OCI-LY7 (cell line): ENCODE results near the gene GAGE12D. TPM values are rescaled to one million over a fixed set of nuclear protein-coding genes. Genes with fewer than 3 reads are reported as not detected.
"Not testable (repeated sequence)": the region's sequence is repeated elsewhere in the genome, so short reads cannot be mapped to it uniquely, and the experiment has no call there.

Experiments used
- Bru-seq: library from RNA; stranded (reverse); fragments of 400-500 nt; gene quantifications from one replicate; lab custom pipeline; 2021; lab: Mats Ljungman, UMichigan
- BruChase-seq, 2 experiments: library from RNA; stranded (reverse); fragments of 400-500 nt; gene quantifications; one replicate each; lab custom pipeline; 2021; lab: Mats Ljungman, UMichigan
- BruUV-seq: library from RNA; stranded (reverse); fragments of 400-500 nt; replicated peaks from 2 replicates; lab custom pipeline; 2021; lab: Mats Ljungman, UMichigan
- CTCF ChIA-PET: fragments of 300-600 bp; sonication (Branson Sonifier 250); formaldehyde crosslinking; loops from one replicate; lab custom pipeline; 2022; ENCODE audit warnings: antibody characterized with exemption; ENCODE audit not compliant: unreplicated experiment; lab: Charles Lee
- POLR2A ChIA-PET: fragments of 300-600 bp; sonication (Branson Sonifier 250); formaldehyde crosslinking; loops from one replicate; lab custom pipeline; 2022; ENCODE audit warnings: antibody characterized with exemption; lab: Charles Lee
- DNase-seq: peaks from one replicate; pipeline ENCODE4 v3.0.0-alpha.2; 2015; ENCODE audit warnings: low spot score
- H2AFZ ChIP-seq: fragments of 200-600 bp; sonication (generic), shearing (Covaris generic); 2 replicates; pipeline ENCODE4 v1.6.1; 2014; ENCODE audit warnings: mild to moderate bottlenecking, antibody characterized with exemption, low read length, moderate library complexity
- H3K27ac ChIP-seq: fragments of 200-600 bp; sonication (generic); 2 replicates; pipeline ENCODE4 v1.5.1; 2014; ENCODE audit warnings: mixed run types, low read depth, mild to moderate bottlenecking, moderate library complexity, low read length, inconsistent platforms; ENCODE audit not compliant: poor library complexity, severe bottlenecking
- H3K36me3 ChIP-seq: fragments of 200-600 bp; sonication (generic); 2 replicates; pipeline ENCODE4 v1.6.1; 2014; ENCODE audit warnings: mild to moderate bottlenecking, antibody characterized with exemption, low read length, moderate library complexity, mixed read lengths; ENCODE audit not compliant: insufficient read depth
- H3K4me1 ChIP-seq: fragments of 200-600 bp; sonication (generic); 2 replicates; pipeline ENCODE4 v1.5.1; 2014; ENCODE audit warnings: mild to moderate bottlenecking, low read length; ENCODE audit not compliant: insufficient read depth, poor library complexity, severe bottlenecking
- H3K4me2 ChIP-seq: fragments of 200-600 bp; sonication (generic); 2 replicates; pipeline ENCODE4 v1.6.1; 2014; ENCODE audit warnings: mild to moderate bottlenecking, low read length
- H3K4me3 ChIP-seq: fragments of 200-600 bp; sonication (generic); 2 replicates; pipeline ENCODE4 v1.5.1; 2014; ENCODE audit warnings: mild to moderate bottlenecking, low read depth, low read length; ENCODE audit not compliant: poor library complexity, severe bottlenecking
- H3K79me2 ChIP-seq: fragments of 200-600 bp; sonication (generic); 2 replicates; pipeline ENCODE4 v1.6.1; 2016; ENCODE audit warnings: low read depth, mild to moderate bottlenecking, low read length, moderate library complexity, mixed read lengths; ENCODE audit not compliant: insufficient read depth
- H3K9me2 ChIP-seq: fragments of 200-600 bp; sonication (generic); 2 replicates; pipeline ENCODE4 v1.6.1; 2016; ENCODE audit warnings: mild to moderate bottlenecking, low read length, mixed read lengths; ENCODE audit not compliant: insufficient read depth
- H3K9me3 ChIP-seq: fragments of 200-600 bp; sonication (generic); 2 replicates; pipeline ENCODE4 v1.6.1; 2014; ENCODE audit warnings: mild to moderate bottlenecking, mixed run types, low read length, mixed read lengths
- H4K20me1 ChIP-seq: fragments of 200-600 bp; sonication (generic); 2 replicates; pipeline ENCODE4 v1.6.1; 2014; ENCODE audit warnings: mild to moderate bottlenecking, antibody characterized with exemption, low read length, moderate library complexity, mixed read lengths; ENCODE audit not compliant: insufficient read depth
- intact Hi-C: fragments of 100-400 bp; cut with micrococcal nuclease; formaldehyde crosslinking; loops from one replicate; pipeline ENCODE4 v1.10.0; 2022; ENCODE audit not compliant: unreplicated experiment
- long read RNA-seq: library from polyadenylated mRNA; stranded (forward); transcript quantifications from one replicate; pipeline ENCODE4 v2.0.0, GENCODE V29; 2022
- total RNA-seq, 2 experiments: library from RNA; depleted of rRNA in 1 of 2; stranded (reverse); fragments of >200 nt in 1 of 2; shearing (Covaris generic) in 1 of 2; gene quantifications; 2 replicates each; pipeline ENCODE4 v1.2.3, GENCODE V29; 2014 to 2022

GAGE12D gene, protein sequence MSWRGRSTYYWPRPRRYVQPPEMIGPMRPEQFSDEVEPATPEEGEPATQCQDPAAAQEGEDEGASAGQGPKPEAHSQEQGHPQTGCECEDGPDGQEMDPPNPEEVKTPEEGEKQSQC
- not detected in 2 replicates for total RNA-seq (2014; rRNA removed; shearing (Covaris generic))
- total RNA-seq (2022) = not detected in 2 replicates
- Bru-seq, nascent RNA = not detected
- not detected for BruChase-seq, experiment 1, labeled RNA remaining after a 6-hour chase
- not detected for BruChase-seq, experiment 2, labeled RNA remaining after a 2-hour chase
- long read RNA-seq = 0 reads

DNA sequence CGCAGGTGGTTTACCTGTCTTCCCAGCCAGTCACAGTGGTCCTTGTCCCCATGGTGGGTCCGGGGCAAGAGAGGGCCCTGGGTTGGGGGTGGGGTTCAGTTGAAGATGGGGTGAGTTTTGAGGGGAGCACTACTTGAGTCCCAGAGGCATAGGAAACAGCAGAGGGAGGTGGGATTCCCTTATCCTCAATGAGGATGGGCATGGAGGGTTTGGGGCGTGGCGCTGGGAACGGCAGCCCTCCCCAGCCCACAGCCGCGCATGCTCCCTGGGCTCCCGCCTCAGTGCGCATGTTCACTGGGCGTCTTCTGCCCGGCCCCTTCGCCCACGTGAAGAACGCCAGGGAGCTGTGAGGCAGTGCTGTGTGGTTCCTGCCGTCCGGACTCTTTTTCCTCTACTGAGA is at the start of gene GAGE12D:
TSS of gene GAGE12D (plus strand) at position 301 of the 400 bp plus-strand sequence. CDS start 1,155 bp downstream, outside the sequence.
- CTCF ChIA-PET, H3K27ac ChIP-seq, H3K4me1 ChIP-seq, H3K9me2 ChIP-seq, H3K79me2 ChIP-seq, H3K36me3 ChIP-seq, H4K20me1 ChIP-seq, DNase-seq, intact Hi-C loops, H3K4me2 ChIP-seq, POLR2A ChIA-PET, BruUV-seq, H3K9me3 ChIP-seq, H2AFZ ChIP-seq, H3K4me3 ChIP-seq: not testable (repeated sequence)

DNA sequence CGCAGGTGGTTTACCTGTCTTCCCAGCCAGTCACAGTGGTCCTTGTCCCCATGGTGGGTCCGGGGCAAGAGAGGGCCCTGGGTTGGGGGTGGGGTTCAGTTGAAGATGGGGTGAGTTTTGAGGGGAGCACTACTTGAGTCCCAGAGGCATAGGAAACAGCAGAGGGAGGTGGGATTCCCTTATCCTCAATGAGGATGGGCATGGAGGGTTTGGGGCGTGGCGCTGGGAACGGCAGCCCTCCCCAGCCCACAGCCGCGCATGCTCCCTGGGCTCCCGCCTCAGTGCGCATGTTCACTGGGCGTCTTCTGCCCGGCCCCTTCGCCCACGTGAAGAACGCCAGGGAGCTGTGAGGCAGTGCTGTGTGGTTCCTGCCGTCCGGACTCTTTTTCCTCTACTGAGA is 9.7 kb upstream of the GAGE12D start, which contains the start of gene GAGE12C:
TSS of gene GAGE12C (plus strand) at position 301 of the 400 bp plus-strand sequence. CDS start 1,155 bp downstream, outside the sequence.
- H3K9me2 ChIP-seq, H3K9me3 ChIP-seq, H3K4me3 ChIP-seq, H3K36me3 ChIP-seq, DNase-seq, H3K79me2 ChIP-seq, H3K4me1 ChIP-seq, H3K4me2 ChIP-seq, H4K20me1 ChIP-seq, H3K27ac ChIP-seq, POLR2A ChIA-PET, intact Hi-C loops, CTCF ChIA-PET, H2AFZ ChIP-seq, BruUV-seq: not testable (repeated sequence)

DNA sequence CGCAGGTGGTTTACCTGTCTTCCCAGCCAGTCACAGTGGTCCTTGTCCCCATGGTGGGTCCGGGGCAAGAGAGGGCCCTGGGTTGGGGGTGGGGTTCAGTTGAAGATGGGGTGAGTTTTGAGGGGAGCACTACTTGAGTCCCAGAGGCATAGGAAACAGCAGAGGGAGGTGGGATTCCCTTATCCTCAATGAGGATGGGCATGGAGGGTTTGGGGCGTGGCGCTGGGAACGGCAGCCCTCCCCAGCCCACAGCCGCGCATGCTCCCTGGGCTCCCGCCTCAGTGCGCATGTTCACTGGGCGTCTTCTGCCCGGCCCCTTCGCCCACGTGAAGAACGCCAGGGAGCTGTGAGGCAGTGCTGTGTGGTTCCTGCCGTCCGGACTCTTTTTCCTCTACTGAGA is 9.5 kb downstream of the GAGE12D start, which contains the start of gene GAGE12E:
TSS of gene GAGE12E (plus strand) at position 301 of the 400 bp plus-strand sequence. CDS start 1,155 bp downstream, outside the sequence.
- H3K9me3 ChIP-seq, CTCF ChIA-PET, H3K9me2 ChIP-seq, H2AFZ ChIP-seq, H3K4me1 ChIP-seq, H3K27ac ChIP-seq, H3K4me2 ChIP-seq, BruUV-seq, POLR2A ChIA-PET, H4K20me1 ChIP-seq, H3K79me2 ChIP-seq, DNase-seq, H3K4me3 ChIP-seq, H3K36me3 ChIP-seq, intact Hi-C loops: not testable (repeated sequence)

DNA sequence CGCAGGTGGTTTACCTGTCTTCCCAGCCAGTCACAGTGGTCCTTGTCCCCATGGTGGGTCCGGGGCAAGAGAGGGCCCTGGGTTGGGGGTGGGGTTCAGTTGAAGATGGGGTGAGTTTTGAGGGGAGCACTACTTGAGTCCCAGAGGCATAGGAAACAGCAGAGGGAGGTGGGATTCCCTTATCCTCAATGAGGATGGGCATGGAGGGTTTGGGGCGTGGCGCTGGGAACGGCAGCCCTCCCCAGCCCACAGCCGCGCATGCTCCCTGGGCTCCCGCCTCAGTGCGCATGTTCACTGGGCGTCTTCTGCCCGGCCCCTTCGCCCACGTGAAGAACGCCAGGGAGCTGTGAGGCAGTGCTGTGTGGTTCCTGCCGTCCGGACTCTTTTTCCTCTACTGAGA is 19.0 kb downstream of the GAGE12D start, which contains the start of gene GAGE12F:
TSS of gene GAGE12F (plus strand) at position 301 of the 400 bp plus-strand sequence. CDS start 1,155 bp downstream, outside the sequence.
- BruUV-seq, DNase-seq, H3K4me1 ChIP-seq, H3K36me3 ChIP-seq, CTCF ChIA-PET, H2AFZ ChIP-seq, H3K9me3 ChIP-seq, H3K4me3 ChIP-seq, H3K27ac ChIP-seq, POLR2A ChIA-PET, H3K9me2 ChIP-seq, H4K20me1 ChIP-seq, H3K79me2 ChIP-seq, intact Hi-C loops, H3K4me2 ChIP-seq: not testable (repeated sequence)

DNA sequence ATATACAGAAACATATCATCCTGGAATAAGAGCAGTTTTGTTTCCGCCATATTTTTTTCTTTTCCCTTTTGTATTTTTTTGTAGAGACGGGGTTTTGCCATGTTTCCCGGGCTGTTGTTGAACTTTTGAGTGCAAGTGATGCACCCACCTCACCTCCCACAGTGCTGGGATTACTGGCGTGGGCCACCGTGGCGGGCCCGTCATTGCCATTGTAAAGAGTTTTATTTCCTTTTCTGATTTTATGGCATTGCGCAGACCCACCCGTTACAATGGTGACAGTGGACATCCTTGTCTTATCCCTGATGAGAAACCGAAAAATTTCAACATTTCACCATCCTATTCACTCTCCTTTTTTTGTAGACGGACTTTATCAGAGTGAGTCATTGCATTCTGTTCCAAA is 27.2 kb downstream of the GAGE12D start:
- H3K9me2 ChIP-seq, H3K36me3 ChIP-seq, H3K27ac ChIP-seq, H3K4me3 ChIP-seq, BruUV-seq, H4K20me1 ChIP-seq, POLR2A ChIA-PET, intact Hi-C loops, CTCF ChIA-PET, H3K4me2 ChIP-seq, H2AFZ ChIP-seq, DNase-seq, H3K4me1 ChIP-seq, H3K79me2 ChIP-seq, H3K9me3 ChIP-seq: not testable (repeated sequence)

DNA sequence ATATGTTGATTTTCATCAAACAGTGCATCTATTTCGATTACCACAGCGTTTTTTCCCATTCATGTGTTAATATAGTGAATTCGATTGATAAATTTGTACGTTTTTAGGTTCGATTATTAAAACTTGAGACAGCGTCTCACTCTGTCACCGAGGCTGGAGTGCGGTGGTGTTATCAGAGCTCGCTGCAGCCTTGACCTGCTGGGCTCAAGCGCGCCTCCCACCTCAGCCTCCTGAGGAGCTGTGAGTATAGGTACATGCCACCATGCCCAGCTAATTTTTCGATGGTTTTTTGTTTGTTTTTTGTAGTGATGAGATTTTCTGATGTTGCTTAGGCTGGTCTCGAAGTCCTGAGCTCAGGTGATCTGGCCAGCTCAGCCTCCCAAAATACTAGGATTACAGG is 27.6 kb downstream of the GAGE12D start:
- H3K9me2 ChIP-seq, H3K9me3 ChIP-seq, intact Hi-C loops, H3K79me2 ChIP-seq, H3K4me1 ChIP-seq, H3K36me3 ChIP-seq, POLR2A ChIA-PET, H3K4me2 ChIP-seq, DNase-seq, BruUV-seq, H3K4me3 ChIP-seq, H2AFZ ChIP-seq, H3K27ac ChIP-seq, CTCF ChIA-PET, H4K20me1 ChIP-seq: not testable (repeated sequence)
